Keratinocyte (primary cell): ENCODE results near the gene KCNE4. TPM values are rescaled to one million over a fixed set of nuclear protein-coding genes. Genes with fewer than 3 reads are reported as not detected.

Source experiments
- DNase-seq: peaks from one replicate; pipeline ENCODE4 v3.0.0-alpha.2; 2011; ENCODE audit warnings: low read depth, missing footprints, low spot score
- FAIRE-seq: peaks from 2 replicates; lab custom pipeline; 2011; peaks lifted over from hg19 to GRCh38; lab: Jason Lieb, UNC
- H2AFZ ChIP-seq: 2 replicates; pipeline ENCODE4 v1.6.0; 2012; ENCODE audit warnings: low read length, control low read depth, inconsistent platforms; ENCODE audit not compliant: control insufficient read depth
- H3K27ac ChIP-seq: 2 replicates; pipeline ENCODE4 v1.5.1; 2011; ENCODE audit warnings: low read length; ENCODE audit not compliant: control insufficient read depth, insufficient read depth
- H3K27me3 ChIP-seq: 3 replicates; pipeline ENCODE4 v1.6.0; 2011; ENCODE audit warnings: low read length; ENCODE audit not compliant: control insufficient read depth, insufficient read depth; ENCODE audit errors: extremely low read depth
- H3K36me3 ChIP-seq, 2 experiments: 2 replicates in 1 of 2; 3 replicates in 1 of 2; pipeline ENCODE4 v1.5.1; 2011; ENCODE audit warnings: low read length in 2 of 2, mild to moderate bottlenecking in 1 of 2; ENCODE audit not compliant: control insufficient read depth in 2 of 2, insufficient read depth in 2 of 2; ENCODE audit errors: extremely low read depth in 1 of 2
- H3K4me1 ChIP-seq: 3 replicates; pipeline ENCODE4 v1.5.1; 2011; ENCODE audit warnings: low read length; ENCODE audit not compliant: control insufficient read depth, insufficient read depth; ENCODE audit errors: extremely low read depth
- H3K4me2 ChIP-seq: 3 replicates; pipeline ENCODE4 v1.6.0; 2011; ENCODE audit warnings: low read depth, low read length; ENCODE audit not compliant: control insufficient read depth, insufficient read depth; ENCODE audit errors: extremely low read depth
- H3K4me3 ChIP-seq, 3 experiments: fragments of 200-600 bp in 1 of 3; sonication (generic) in 1 of 3; 2 replicates in 2 of 3; 3 replicates in 1 of 3; pipeline ENCODE4 v1.5.1; 2011 to 2016; ENCODE audit warnings: low read length in 3 of 3, mild to moderate bottlenecking in 3 of 3, control low read depth in 2 of 3, inconsistent platforms in 1 of 3, low read depth in 1 of 3, mixed read lengths in 1 of 3, mixed run types in 1 of 3, moderate library complexity in 1 of 3; ENCODE audit not compliant: control insufficient read depth in 2 of 3, insufficient read depth in 2 of 3; ENCODE audit errors: extremely low read depth in 1 of 3
- H3K79me2 ChIP-seq: 2 replicates; pipeline ENCODE4 v1.6.0; 2012; ENCODE audit warnings: low read length; ENCODE audit not compliant: control insufficient read depth, insufficient read depth
- H3K9ac ChIP-seq: 3 replicates; pipeline ENCODE4 v1.6.0; 2011; ENCODE audit warnings: low read length; ENCODE audit not compliant: control insufficient read depth, insufficient read depth; ENCODE audit errors: extremely low read depth
- H3K9me1 ChIP-seq: 3 replicates; pipeline ENCODE4 v1.6.0; 2011; ENCODE audit warnings: low read length; ENCODE audit not compliant: control insufficient read depth, insufficient read depth; ENCODE audit errors: extremely low read depth
- H3K9me3 ChIP-seq: 2 replicates; pipeline ENCODE4 v1.5.1; 2012; ENCODE audit warnings: low read depth, low read length; ENCODE audit not compliant: control insufficient read depth
- H4K20me1 ChIP-seq: 3 replicates; pipeline ENCODE4 v1.6.0; 2011; ENCODE audit warnings: low read length; ENCODE audit not compliant: control insufficient read depth, insufficient read depth; ENCODE audit errors: extremely low read depth
- CTCF ChIP-seq, 3 experiments: IDR thresholded peaks in 1 of 3; conservative IDR thresholded peaks in 1 of 3; optimal IDR thresholded peaks in 1 of 3; 2 replicates in 2 of 3; 3 replicates in 1 of 3; pipeline versions ENCODE3 to v1.5.1; 2011; ENCODE audit warnings: low read length in 3 of 3, mild to moderate bottlenecking in 3 of 3, moderate library complexity in 2 of 3, control low read depth in 1 of 3, inconsistent platforms in 1 of 3; ENCODE audit not compliant: insufficient read depth in 2 of 3; ENCODE audit errors: extremely low read depth in 1 of 3
- EZH2 ChIP-seq: IDR thresholded peaks from one replicate; pipeline ENCODE4 v1.6.1; 2012; ENCODE audit warnings: inconsistent platforms, mild to moderate bottlenecking, low read length, moderate library complexity
- dilution Hi-C: fragments of 300-500 bp; cut with MboI; formaldehyde crosslinking; loops from one replicate; pipeline ENCODE4 v1.7.0; 2020; ENCODE audit warnings: low sequenced_read_pairs; ENCODE audit not compliant: extremely low pct_ligation_motif_present
- polyA plus RNA-seq, 5 experiments: library from polyadenylated mRNA; depleted of rRNA in 3 of 5; stranded (reverse) in 3 of 5; stranded (forward) in 1 of 5; unstranded in 1 of 5; fragments of >200 nt; gene quantifications; 1 replicate in 1 of 5; 2 replicates in 3 of 5; 3 replicates in 1 of 5; pipeline versions ENCODE4 v1.2.1 to v1.2.3, GENCODE V29; 2011 to 2012; ENCODE audit warnings: missing spikeins in 2 of 5, low read depth in 1 of 5, low replicate concordance in 1 of 5

KCNE4 gene
- polyA plus RNA-seq, 1 donor (not counting 4 experiments of a cell fraction or from before 2014, with no cell fraction given) = 0.13 TPM

GRCh38 chr2:223093436-223094241 is 41.6 kb downstream of the KCNE4 start:
- dilution Hi-C loops = no loop called here
- H3K4me3 ChIP-seq = no peak overlapping the region
- no peaks in the 10 kb centered on the region for H3K79me2 ChIP-seq
- no peaks in the 10 kb centered on the region for H4K20me1 ChIP-seq
- no peaks in the 10 kb centered on the region for H3K36me3 ChIP-seq
- H3K9ac ChIP-seq = no peak overlapping the region
- H3K4me2 ChIP-seq = peak overlapping the region; percentile 1
- TF ChIP-seq EZH2 (no peak), CTCF (optimal IDR thresholded peaks at IDR 0.05 in 1 of 3, IDR thresholded peaks at IDR 0.05 in 1 of 3, conservative IDR thresholded peaks at IDR 0.05 in 1 of 3; ENCODE audit: extremely low read depth in 1 of 3, insufficient read depth in 2 of 3, low read length in 3 of 3) (no peak)
- no peaks in the 10 kb centered on the region for H3K27me3 ChIP-seq
- no peak overlapping the region for H3K27ac ChIP-seq
- peaks cover 14% of the 10 kb centered on the region for H3K4me1 ChIP-seq
- no peaks in the 10 kb centered on the region for H3K9me3 ChIP-seq
- FAIRE-seq = peak; percentile 90
- no peaks in the 10 kb centered on the region for H3K9me1 ChIP-seq
- peak overlapping the region; percentile 66 for H2AFZ ChIP-seq
- DNase-seq = no peak

- Histone ChIP-seq H3K4me1 (peaks cover 5% of the 10 kb centered on the region), H3K9me3 (no peaks in the 10 kb centered on the region), H3K36me3 (no peaks in the 10 kb centered on the region), H3K4me2 (no peak overlapping the region), H2AFZ (no peak overlapping the region), H3K4me3 (no peak overlapping the region), H3K9me1 (no peaks in the 10 kb centered on the region), H3K27ac (no peak overlapping the region), H4K20me1 (no peaks in the 10 kb centered on the region), H3K79me2 (no peaks in the 10 kb centered on the region), H3K9ac (no peak overlapping the region), H3K27me3 (no peaks in the 10 kb centered on the region)
- dilution Hi-C loops = no loop called here
- no peak for FAIRE-seq
- no peak for TF ChIP-seq EZH2
- TF ChIP-seq CTCF (optimal IDR thresholded peaks at IDR 0.05 in 1 of 3, IDR thresholded peaks at IDR 0.05 in 1 of 3, conservative IDR thresholded peaks at IDR 0.05 in 1 of 3; ENCODE audit: extremely low read depth in 1 of 3, insufficient read depth in 2 of 3, low read length in 3 of 3) = no peak
- DNase-seq = no peak
Measured at GRCh38 chr2:223095207-223095606, 43.2 kb downstream of the KCNE4 start.
